Stomach (tissue), 9 donors: ENCODE measurements around the gene EPHA6. TPM values are rescaled to one million over a fixed set of nuclear protein-coding genes. Genes with fewer than 3 reads are reported as not detected.

Source experiments
- DNase-seq, 2 donors: peaks; one replicate each; pipeline versions ENCODE4 v3.0.0 to v3.0.0-alpha.2; 2013 to 2019
- H3K27ac ChIP-seq, 5 donors: fragments of 200-600 bp in 4 of 5; sonication (generic) in 4 of 5; one replicate each; pipeline ENCODE4 v1.5.1; 2013 to 2019; ENCODE audit warnings: mild to moderate bottlenecking in 1 of 5, moderate library complexity in 1 of 5
- H3K27me3 ChIP-seq, 3 donors: fragments of 200-600 bp; sonication (generic); one replicate each; pipeline ENCODE4 v1.5.1; 2017 to 2019; ENCODE audit warnings: mixed run types in 1 of 3
- H3K36me3 ChIP-seq, 4 donors: fragments of 200-600 bp; sonication (generic); 1 replicate in 3 of 4; 2 replicates in 1 of 4; pipeline ENCODE4 v1.5.1; 2016 to 2019
- H3K4me1 ChIP-seq, 4 donors: fragments of 200-600 bp; sonication (generic); one replicate each; pipeline ENCODE4 v1.5.1; 2016 to 2019
- H3K4me3 ChIP-seq, 4 donors: fragments of 200-600 bp; sonication (generic) in 3 of 4; one replicate each; pipeline ENCODE4 v1.5.1; 2016 to 2019; ENCODE audit warnings: mild to moderate bottlenecking in 1 of 4
- H3K9me3 ChIP-seq, 4 donors: fragments of 200-600 bp; sonication (generic); one replicate each; pipeline ENCODE4 v1.5.1; 2016 to 2019
- EP300 ChIP-seq: sonication (generic); formaldehyde crosslinking; IDR thresholded peaks from one replicate; pipeline ENCODE4 v1.6.1; 2017; ENCODE audit warnings: antibody characterized with exemption
- POLR2A ChIP-seq, 4 donors: fragments of 450-650 bp; IDR thresholded peaks; one replicate each; pipeline ENCODE4 v1.6.1; 2016; ENCODE audit warnings: antibody characterized with exemption in 4 of 4, control low read depth in 2 of 4, mild to moderate bottlenecking in 1 of 4, moderate library complexity in 1 of 4
- POLR2AphosphoS5 ChIP-seq, 3 donors: sonication (generic); formaldehyde crosslinking; IDR thresholded peaks; one replicate each; pipeline ENCODE4 v1.6.1; 2016; ENCODE audit warnings: antibody characterized with exemption in 3 of 3
- WGBS, 5 donors: extraction: QIAGEN DNeasy Blood & Tissue Kit in 3 of 5; methylation state at CpG; one replicate each; pipeline versions ENCODE4 v1.1.5 to v1.1.7; 2013 to 2018; 5-methylcytosine and 5-hydroxymethylcytosine counted together
- intact Hi-C: fragments of 100-400 bp; cut with DNase I; formaldehyde crosslinking; loops from one replicate; pipeline ENCODE4 v1.15.1; 2023; ENCODE audit warnings: low total_unique reads
- polyA plus RNA-seq, 3 donors: library from polyadenylated mRNA; stranded (reverse); fragments of 200-250 nt; gene quantifications; one replicate each; pipeline ENCODE4 v1.2.3, GENCODE V29; 2013
- total RNA-seq, 5 donors: library from RNA; depleted of rRNA; stranded (reverse); fragments of >200 nt; gene quantifications; one replicate each; pipeline versions ENCODE4 v1.1.0 to v1.2.3, GENCODE V29; 2014 to 2016
- TF ChIP-seq, protein P1 (sequence below), 7 experiments: fragments of 450-650 bp in 4 of 7; fragments of 200-600 bp in 3 of 7; sonication (generic) in 3 of 7; IDR thresholded peaks; one replicate each; pipeline ENCODE4 v1.5.1; 2016 to 2019; ENCODE audit warnings: antibody characterized with exemption in 7 of 7, control low read depth in 2 of 7, mild to moderate bottlenecking in 1 of 7
- donor health status: healthy with polysubstance abuse.
- donor health status: Bipolar disorder and iron deficiency.
- donor health status: healthy.

The EPHA6 gene
- total and polyA plus RNA-seq, 8 donors: 0.18 to 179 (median 14.7) TPM; not detected in 4

GRCh38 chr3:97201814-97202213, 387.4 kb downstream of the EPHA6 start:
- DNase-seq: no peak
- Histone ChIP-seq H3K27ac (no peak overlapping the region), H3K36me3 (no peaks in the 10 kb centered on the region), H3K4me3 (no peak overlapping the region), H3K4me1 (no peaks in the 10 kb centered on the region), H3K27me3 (no peaks in the 10 kb centered on the region), H3K9me3 (no peaks in the 10 kb centered on the region)
- TF ChIP-seq, protein P1, sequence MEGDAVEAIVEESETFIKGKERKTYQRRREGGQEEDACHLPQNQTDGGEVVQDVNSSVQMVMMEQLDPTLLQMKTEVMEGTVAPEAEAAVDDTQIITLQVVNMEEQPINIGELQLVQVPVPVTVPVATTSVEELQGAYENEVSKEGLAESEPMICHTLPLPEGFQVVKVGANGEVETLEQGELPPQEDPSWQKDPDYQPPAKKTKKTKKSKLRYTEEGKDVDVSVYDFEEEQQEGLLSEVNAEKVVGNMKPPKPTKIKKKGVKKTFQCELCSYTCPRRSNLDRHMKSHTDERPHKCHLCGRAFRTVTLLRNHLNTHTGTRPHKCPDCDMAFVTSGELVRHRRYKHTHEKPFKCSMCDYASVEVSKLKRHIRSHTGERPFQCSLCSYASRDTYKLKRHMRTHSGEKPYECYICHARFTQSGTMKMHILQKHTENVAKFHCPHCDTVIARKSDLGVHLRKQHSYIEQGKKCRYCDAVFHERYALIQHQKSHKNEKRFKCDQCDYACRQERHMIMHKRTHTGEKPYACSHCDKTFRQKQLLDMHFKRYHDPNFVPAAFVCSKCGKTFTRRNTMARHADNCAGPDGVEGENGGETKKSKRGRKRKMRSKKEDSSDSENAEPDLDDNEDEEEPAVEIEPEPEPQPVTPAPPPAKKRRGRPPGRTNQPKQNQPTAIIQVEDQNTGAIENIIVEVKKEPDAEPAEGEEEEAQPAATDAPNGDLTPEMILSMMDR (IDR thresholded peaks at IDR 0.05): no peak
- TF ChIP-seq POLR2A (IDR thresholded peaks at IDR 0.05): no peak
- no peak for TF ChIP-seq EP300
- TF ChIP-seq POLR2AphosphoS5 (IDR thresholded peaks at IDR 0.05): no peak
- intact Hi-C loops: no loop called here
- 79 to 85% (median 84%) methylated on average over 2 of the region's 2 CpGs for WGBS, 5 donors

DNA sequence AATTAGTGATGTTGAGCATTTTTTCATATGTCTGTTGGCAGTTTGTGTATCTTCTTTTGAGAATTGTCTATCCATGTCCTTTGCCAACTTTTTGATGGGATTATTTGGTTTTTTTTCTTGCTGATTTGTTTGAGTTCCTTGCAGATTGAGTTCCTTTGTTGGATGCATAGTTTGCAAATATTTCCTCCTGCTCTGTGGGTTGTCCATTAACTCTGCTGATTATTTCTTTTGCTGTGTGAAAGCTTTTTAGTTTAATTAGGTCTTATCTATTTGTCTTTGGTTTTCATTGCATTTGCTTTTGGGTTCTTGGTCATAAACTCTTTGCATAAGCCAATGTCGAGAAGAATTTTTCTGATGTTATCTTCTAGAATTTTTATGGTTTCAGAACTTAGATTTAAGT, 414.6 kb downstream of the EPHA6 start:
- 29 to 55% (median 46%) methylated on average over 1 of the region's 1 CpG for WGBS, 5 donors
- peaks cover 0 to 11% (median 4%) of the 10 kb centered on the region in 4 donors for H3K4me1 ChIP-seq
- no peak overlapping the region for H3K4me3 ChIP-seq
- no peaks in the 10 kb centered on the region for H3K9me3 ChIP-seq
- H3K36me3 ChIP-seq: no peaks in the 10 kb centered on the region
- H3K27ac ChIP-seq: no peak overlapping the region
- intact Hi-C loops: no loop called here
- no peak for DNase-seq
- TF ChIP-seq POLR2A (IDR thresholded peaks at IDR 0.05): no peak
- TF ChIP-seq, protein P1 (IDR thresholded peaks at IDR 0.05): no peak
- no peak for TF ChIP-seq EP300
- TF ChIP-seq POLR2AphosphoS5 (IDR thresholded peaks at IDR 0.05): no peak
- no peaks in the 10 kb centered on the region for H3K27me3 ChIP-seq

- Histone ChIP-seq H3K36me3 (no peaks in the 10 kb centered on the region), H3K27me3 (no peaks in the 10 kb centered on the region), H3K4me3 (no peak overlapping the region), H3K4me1 (peaks cover 0 to 12% (median 6%) of the 10 kb centered on the region in 4 donors), H3K9me3 (no peaks in the 10 kb centered on the region), H3K27ac (no peak overlapping the region)
- no peak for DNase-seq
- 58 to 71% (median 69%) methylated on average over 3 of the region's 3 CpGs for WGBS, 5 donors
- intact Hi-C loops: no loop called here
- no peak for TF ChIP-seq POLR2A (IDR thresholded peaks at IDR 0.05)
- TF ChIP-seq, protein P1 (IDR thresholded peaks at IDR 0.05): no peak
- no peak for TF ChIP-seq POLR2AphosphoS5 (IDR thresholded peaks at IDR 0.05)
- TF ChIP-seq EP300: no peak
Observed at GRCh38 chr3:97230486-97230885, 416.1 kb downstream of the EPHA6 start.

- DNase-seq: peak; percentile 25 to 80
- no peaks in the 10 kb centered on the region for H3K36me3 ChIP-seq
- intact Hi-C loops: no loop called here
- TF ChIP-seq POLR2AphosphoS5 (IDR thresholded peaks at IDR 0.05) (no peak), EP300 (peak; percentile 58)
- peaks cover 0 to 23% (median 6%) of the 10 kb centered on the region in 4 donors for H3K4me1 ChIP-seq
- 30 to 41% (median 39%) methylated on average over 5 of the region's 5 CpGs for WGBS, 5 donors
- H3K4me3 ChIP-seq: no peak overlapping the region
- H3K9me3 ChIP-seq: no peaks in the 10 kb centered on the region
- H3K27ac ChIP-seq: peak overlapping the region in 1 of 5 donors; percentile 26
- H3K27me3 ChIP-seq: no peaks in the 10 kb centered on the region
Observed at GRCh38 chr3:97232393-97233034, 418.1 kb downstream of the EPHA6 start.

- no peak overlapping the region for H3K27ac ChIP-seq
- DNase-seq: no peak
- TF ChIP-seq, protein P1 (IDR thresholded peaks at IDR 0.05): no peak
- no peak for TF ChIP-seq POLR2AphosphoS5 (IDR thresholded peaks at IDR 0.05)
- no peak for TF ChIP-seq EP300
- H3K36me3 ChIP-seq: no peaks in the 10 kb centered on the region
- H3K27me3 ChIP-seq: no peaks in the 10 kb centered on the region
- intact Hi-C loops: no loop called here
- H3K9me3 ChIP-seq: no peaks in the 10 kb centered on the region
- no peak overlapping the region for H3K4me3 ChIP-seq
- peaks cover 0 to 23% (median 6%) of the 10 kb centered on the region in 4 donors for H3K4me1 ChIP-seq
Observed at GRCh38 chr3:97235179-97235578, 420.8 kb downstream of the EPHA6 start.
